NCI-H524 (cell line): ENCODE measurements around the gene SORT1.
"Not testable (repeated sequence)": the region's sequence is repeated elsewhere in the genome, so short reads cannot be mapped to it uniquely, and the experiment has no call there.

Source experiments
- DNase-seq, 2 experiments: peaks; one replicate each; lab custom pipeline; 2025; lab: John Stamatoyannopoulos, UW

Gene SORT1

DNA sequence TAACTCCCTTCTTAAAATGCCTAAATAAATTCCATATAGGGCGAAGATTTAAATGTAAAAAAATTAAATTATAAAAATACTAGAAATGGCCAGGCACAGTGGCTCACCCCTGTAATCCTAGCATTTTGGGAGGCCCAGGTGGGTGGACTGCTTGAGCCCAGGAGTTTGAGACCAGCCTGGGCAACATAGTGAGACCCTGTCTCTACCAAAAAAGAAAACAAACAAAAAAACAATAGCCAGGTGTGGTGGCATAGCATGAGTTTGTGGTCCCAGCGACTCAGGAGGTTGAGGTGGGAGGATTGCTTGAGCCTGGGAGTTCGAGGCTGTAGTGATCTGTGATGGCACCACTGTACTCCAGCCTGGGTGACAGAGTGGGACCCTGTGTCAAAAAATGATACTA, 17.8 kb downstream of the SORT1 start:
- no peak for DNase-seq

DNA sequence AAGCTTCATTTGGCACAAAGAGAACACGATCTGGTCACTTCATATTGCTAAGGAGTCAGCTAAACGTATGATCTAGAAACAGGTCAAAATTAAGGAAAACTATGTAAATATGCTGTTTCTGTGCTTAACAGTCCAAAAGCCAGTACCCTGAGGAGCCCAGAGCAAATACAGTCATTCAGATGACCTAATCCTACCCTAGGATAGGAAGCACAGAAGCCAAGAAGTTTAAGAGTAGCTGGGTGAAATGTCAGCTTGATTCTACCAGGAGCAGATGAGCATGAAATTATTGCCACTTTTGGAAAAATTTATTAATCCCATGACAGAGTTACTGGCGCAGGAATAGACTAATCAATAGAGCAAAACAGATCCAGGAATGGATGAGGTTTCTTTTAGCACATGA, 18.3 kb downstream of the SORT1 start:
- DNase-seq = no peak

DNA sequence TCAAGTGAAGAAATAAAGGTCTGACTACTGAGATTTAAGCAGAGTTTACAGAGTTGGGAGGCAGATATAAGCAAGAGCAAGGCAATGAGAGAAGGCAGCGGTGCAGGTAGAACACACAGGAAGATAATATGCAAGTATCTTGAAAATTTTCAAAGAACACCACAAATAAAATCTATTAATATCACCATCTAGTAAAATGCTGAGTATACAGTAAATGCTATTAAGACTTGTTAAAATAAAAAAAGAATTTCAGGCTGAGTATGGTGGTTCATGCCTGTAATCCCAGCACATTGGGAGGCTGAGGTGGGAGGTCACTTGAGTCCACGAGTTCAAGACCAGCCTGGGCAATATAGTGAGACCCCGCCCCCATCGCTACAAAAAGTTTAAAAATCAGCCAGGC, 20.0 kb downstream of the SORT1 start:
- DNase-seq = no peak

DNA sequence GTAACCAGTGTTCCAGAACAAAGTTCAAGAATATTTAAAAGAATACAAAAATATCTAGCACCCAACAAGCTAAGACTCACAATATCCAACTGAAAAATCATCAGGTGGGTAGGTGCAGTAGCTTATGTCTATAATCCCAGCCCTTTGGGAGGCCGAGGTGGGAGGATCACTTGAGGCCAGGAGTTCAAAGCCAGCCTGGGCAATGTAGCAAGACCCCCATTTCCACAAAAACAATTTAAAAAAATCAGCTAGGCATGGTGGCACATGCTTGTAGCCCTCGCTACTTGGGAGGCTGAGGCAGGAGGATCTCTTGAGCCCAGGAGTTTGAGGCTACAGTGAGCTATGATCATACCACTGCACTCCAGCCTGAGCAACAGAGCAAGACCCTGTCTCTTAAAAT, 24.0 kb downstream of the SORT1 start:
- not testable (repeated sequence) for DNase-seq

DNA sequence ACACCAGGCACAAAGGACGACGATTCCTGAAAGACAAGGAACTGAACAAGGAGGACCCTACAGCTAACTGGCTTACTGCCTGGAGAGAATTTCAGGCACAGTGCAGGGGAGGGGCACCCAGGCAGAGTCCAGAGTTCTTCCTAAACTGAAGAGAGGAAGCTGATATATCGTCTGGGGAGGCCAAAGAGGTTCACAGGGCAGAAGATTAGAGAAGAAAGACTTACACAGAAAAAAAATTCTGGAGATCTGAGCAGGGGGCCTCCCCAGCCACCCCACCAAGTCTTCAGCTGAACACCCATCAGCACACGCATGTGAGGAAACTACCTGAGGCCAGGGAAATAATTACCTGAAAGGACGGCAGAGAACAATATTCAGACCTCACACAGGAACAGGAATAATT, 24.6 kb downstream of the SORT1 start:
- DNase-seq = no peak

DNA sequence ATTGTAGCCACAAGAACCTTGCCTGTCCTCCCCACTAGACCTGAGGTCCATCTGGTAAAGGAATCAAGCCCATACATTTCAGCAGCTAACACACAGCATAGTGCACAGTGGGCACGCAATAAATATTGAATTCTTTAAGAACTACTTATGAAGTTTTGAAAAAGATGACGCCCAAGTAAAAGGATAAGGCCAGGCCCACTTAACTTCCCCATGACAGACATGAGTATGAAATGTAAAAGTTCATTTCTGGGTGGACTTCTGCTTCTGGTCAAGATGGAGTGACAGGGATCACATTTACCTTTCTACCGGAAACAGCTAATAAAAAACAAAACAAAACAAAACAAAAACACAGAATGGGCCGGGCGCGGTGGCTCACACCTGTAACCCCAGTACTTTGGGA, 25.4 kb downstream of the SORT1 start:
- DNase-seq = no peak

DNA sequence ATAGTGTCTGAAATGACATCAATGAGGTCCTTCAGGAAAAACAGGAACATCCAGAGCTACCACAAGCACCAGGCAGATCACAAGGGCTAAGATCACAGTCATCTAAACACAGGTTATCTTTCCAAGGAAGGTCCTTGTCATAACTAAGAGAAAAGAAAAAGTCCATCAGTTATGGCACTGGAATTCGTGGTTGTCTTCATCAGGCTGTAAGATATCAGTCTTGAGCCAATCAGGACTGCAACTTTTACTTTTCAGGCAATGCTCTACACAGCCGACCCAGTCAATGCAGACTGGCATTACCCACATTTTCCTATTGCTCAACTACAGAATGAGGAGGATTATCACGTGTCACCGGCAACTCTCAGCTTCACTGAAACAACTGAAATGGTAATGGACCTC, 26.4 kb downstream of the SORT1 start:
- no peak for DNase-seq

DNA sequence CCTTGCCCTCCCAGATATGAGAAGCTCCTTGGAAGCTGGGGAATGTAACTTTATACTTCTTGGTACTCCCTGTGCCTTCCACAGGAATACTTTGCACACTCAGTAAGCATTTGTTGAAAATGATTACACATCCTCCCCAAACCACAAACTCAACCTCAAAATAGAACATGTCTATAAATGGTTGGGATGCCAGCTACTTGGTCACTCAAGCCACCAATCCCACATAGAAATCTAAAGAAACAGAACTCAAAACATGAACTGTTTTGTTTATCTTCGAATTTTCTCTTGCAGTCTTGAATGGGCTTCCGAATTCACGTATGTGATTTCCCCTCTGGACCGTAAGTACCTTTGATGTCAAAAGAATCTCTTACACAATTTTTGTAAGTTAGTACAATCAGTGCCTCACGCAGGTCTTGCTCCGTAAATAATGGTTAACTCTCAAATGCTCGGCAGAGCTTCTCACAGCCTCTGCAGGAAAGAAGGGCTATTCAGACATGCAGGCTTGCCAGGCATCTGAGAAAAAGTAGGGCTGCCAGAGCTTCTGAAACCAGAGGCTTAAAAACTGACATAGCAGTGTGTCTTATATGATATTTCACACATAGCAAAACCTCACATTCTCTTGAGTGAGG, 26.9 kb downstream of the SORT1 start:
- DNase-seq = no peak

DNA sequence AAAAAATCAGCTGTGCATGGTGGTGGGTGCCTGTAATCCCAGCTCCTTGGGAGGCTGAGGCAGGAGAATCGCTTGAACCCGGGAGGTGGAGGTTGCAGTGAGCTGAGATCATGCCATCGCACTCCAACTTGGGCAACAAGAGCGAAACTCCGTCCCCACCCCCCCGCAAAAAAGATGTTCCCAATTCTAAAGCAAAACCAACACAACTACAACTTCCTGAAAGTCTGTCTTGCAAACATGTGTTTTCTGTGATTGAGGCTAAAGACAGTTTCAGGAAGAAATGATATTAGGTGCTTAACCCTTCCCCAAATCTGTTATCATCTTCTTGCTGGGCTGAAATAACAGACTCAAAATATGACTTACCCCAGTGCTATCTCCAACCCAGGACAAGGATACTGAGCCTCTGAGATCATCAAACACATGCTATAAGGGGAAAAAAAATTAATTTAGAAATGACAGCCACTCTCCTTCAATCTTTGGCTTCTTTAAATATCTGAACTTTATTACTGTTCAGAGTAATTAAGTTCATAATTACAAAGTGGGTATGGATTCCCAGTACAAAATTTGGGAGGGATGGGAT, 28.5 kb downstream of the SORT1 start:
- no peak for DNase-seq

DNA sequence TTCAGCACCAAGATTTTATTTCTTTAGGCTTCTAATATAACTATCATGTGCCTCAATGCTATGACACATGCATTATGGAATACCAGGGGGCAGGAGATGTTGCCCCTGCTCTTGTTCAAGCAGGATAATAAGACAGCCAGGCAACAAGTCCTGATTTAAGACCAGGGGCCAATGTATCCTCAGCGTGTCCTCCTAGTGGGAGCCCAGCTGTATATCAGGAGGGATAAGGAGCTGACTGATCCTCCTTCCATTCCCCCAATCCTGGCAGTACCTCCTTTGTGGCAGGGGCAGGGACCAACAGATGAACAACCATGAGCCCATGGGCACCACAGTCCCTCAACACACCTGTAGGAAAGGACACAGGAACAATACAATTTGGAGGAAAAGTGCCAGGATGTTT, 29.3 kb downstream of the SORT1 start:
- no peak for DNase-seq

DNA sequence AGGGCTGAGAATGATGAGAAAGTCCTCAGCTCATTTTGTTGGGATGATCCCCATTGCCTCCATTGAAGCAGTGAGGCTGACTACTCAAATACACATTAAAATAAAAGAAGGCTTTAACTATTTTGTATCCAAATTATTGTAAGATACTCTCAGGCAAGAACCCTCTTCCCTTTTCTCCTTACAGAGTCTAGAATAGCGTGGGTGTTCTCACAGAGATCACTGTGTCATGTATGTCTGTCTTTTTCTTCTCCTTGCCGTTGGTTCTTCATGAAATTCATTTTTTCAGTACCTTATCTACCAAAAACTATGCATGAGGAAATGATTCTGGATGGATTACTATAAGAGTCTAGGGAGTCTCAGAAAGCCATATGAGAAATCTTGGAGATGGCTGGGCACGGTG, 30.1 kb downstream of the SORT1 start:
- DNase-seq = no peak

DNA sequence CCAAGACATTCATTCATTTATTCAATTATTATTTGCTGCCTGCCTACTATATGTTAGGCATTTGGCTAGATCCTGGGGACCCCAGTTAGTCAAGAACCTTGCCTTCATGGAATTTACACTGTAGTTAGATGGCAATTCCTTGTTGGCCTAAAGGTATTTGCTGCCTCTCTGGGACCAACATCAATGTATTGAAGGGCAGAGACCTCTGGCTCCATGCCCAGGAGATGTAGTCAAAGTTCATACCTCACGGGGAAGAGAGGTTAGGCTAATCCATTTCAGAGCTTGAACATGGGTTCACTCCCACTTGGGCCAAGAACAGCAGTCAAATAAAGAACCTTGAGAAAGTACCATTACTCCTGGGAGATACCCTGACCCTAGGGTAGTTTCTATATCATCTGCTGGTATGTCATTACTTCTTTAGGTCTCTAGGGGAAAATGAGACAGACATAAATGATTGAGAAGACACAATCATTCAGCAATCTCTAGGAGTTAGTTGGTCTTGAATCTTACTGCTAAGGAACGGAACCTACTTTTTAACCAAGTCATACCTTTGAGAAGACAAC, 32.0 kb downstream of the SORT1 start:
- no peak for DNase-seq

DNA sequence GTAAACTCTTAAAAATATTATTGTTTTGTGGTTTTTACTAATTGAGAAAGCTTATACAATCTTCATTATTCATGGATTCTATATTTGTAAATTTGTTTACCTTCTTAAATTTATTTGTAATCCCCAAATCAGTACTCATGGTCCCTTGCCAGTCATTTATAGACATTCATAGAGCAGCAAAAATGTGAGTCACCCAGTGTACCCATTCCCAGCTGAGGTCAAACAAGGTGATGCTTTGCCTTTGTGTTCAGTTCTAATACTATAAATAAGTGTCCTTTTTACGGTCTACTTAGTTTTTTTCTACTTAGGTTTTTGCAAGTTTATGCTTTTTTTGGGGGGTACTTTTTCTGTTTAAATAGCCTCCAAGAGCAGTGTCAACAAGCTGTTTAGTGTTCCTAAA, 36.1 kb downstream of the SORT1 start:
- no peak for DNase-seq

DNA sequence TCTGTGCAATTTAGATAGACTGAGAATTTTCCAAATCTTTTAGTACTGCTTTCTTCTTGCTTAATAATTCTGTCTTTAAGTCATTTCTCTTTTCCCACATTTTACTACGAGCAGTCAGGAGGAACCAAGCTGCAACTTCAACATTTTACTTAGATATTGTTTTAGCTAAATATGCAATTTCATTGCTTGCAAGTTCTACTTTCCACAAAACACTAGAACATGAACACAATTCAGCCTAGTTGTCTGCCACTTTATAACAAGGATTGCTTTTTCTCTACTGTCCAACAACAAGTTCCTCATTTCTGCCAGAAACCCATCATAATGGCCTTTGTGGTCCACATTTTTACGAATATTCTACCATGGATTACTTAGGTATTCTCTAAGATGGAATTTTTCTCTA, 36.6 kb downstream of the SORT1 start:
- no peak for DNase-seq

DNA sequence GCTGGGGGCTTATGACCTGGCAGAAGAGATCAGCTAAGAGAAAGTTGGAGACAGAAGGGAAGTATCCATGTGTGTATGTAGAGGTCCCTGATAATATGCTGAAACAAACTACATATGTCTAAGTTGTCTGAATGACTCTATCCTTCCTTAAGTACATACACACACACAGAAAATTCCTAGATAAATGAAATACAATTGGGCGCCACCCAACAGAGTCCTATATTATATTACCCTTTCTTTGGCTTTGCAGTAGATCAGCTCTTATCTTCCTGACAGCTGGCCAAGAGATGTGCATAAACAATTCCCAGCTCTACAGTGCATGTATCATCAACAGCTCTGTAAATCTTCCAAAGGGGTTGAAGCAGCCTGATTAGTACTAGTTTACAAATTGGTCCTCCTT, 40.1 kb downstream of the SORT1 start:
- peak in 1 of 2 experiments; percentile 31 for DNase-seq

DNA sequence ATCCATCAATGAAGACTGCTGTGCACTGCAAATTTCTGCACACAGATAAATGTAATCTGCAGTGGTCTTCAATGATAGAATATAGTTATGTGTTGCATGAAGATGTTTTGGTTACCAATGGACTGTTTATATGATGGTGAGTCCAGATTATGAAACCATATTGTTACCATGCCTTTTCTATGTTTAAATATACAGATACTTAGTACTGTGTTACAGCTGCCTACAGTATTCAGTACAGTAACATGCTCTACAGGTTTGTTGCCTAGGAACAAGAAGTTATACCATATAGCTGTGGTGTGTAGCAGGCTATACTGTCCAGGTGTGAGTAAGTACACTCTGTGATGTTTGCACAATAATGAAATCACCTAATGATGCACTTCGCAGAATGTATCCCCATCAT, 40.8 kb downstream of the SORT1 start:
- DNase-seq = no peak

DNA sequence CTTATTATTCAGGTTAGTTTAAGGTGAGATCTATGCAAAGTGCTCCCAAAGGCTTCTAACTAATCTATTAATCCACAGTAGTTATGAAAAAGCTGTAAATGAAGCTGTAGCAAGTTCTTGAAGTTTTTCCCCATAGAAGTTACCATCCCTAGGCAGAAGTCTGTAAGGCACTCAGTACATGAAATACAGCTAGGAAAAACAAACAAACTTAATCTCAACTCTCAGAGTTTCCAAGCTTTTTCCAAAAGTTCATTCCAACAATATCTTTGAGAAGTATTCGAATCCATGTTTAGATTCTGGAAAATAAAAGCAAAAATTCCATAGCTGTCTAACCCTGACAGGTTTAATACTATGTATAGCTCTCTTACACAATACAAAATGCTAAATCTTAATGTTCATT, 41.2 kb downstream of the SORT1 start:
- no peak for DNase-seq

DNA sequence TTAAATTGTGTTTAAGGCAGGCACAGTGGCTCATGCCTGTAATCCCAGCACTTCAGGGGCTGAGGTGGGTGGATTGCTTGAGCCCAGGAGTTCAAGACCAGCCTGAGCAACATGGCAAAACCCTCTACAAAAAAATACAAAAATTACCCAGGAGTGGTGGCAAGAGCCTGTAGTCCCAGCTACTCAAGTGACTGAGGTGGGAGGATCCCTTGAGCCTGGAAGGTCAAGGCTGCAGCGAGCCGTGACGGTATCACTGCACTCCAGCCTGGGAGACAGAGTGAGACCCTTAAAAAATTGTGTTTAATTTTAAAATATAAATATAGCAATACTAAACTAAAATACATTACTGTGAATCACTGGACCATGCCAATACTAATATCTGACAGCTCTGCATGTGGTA, 42.8 kb downstream of the SORT1 start:
- DNase-seq = no peak

DNA sequence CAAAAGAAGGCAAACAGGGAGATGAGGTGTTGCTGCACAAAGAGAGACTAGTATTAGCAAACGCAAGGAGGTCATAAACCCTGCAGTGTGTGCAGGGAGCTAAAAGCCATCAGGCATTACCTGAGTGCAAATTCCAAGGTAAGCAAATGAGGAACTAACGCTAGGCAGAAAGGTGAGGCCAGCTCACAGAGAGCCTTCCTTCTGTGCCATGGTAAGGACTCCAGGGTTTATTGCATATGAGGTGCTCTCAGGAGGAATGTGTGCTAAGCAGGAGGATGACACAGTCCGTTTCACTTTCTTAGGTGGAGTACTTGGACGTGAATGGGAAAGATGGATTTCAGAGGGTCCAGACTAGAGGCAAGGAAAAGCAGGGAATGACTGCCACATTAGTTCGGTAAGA, 46.3 kb downstream of the SORT1 start:
- no peak for DNase-seq

DNA sequence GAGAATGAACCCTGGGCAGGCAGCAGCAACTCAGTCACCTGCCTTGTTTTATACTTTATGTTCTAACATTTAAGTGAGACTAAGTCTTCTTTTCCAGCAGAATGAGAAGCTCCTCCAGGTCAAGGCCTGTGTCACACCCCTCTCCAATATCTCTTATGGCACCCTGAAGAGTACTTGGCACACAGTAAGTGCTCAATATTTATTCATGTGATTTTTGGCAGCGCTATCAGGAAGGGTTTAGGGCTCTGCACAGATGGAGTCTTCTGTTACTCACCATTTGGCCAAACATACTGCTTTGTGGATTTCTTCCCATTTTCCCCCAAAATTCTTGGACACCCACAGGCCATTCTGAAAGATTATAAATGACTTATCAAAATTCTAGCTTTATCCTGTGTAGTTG, 47.1 kb downstream of the SORT1 start:
- no peak for DNase-seq

DNA sequence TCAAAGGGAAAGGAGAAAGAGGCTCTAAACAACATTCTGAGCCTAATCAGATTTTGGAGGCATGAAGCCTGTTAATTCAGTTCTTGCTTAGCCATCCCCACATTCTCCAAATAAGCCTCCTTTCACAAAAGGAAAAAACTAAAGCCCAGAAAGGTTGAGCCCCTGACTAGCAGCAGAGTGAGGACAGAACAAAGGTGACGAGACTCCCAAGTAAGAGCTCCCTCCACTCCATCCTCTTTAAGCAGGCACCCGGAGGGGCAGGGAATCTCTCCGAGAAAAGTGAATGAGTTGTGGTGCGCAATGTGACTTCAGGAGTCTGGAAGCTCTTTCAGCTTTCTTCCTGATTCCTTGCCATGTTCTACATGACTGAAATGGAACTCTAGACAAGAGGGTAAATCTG, 47.5 kb downstream of the SORT1 start:
- DNase-seq = no peak

DNA sequence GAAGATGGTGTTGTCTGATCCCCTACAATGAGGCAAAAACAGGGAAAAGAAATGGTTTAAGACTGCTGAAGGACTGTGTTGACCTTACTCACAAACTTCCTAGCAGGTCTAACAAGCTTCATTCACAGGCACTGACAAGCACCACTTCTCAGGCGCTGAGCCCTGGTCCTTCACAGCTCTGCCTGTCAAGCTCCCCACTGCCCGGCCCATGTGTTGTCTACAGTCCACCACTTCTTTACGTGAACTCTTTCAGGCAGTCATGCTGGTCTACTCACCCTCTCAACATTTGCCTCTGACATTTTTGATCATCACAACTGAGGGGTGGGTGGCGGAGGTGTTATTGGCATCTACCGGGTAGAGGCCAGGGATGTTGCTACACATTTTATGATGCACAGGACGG, 50.2 kb downstream of the SORT1 start:
- DNase-seq = no peak

DNA sequence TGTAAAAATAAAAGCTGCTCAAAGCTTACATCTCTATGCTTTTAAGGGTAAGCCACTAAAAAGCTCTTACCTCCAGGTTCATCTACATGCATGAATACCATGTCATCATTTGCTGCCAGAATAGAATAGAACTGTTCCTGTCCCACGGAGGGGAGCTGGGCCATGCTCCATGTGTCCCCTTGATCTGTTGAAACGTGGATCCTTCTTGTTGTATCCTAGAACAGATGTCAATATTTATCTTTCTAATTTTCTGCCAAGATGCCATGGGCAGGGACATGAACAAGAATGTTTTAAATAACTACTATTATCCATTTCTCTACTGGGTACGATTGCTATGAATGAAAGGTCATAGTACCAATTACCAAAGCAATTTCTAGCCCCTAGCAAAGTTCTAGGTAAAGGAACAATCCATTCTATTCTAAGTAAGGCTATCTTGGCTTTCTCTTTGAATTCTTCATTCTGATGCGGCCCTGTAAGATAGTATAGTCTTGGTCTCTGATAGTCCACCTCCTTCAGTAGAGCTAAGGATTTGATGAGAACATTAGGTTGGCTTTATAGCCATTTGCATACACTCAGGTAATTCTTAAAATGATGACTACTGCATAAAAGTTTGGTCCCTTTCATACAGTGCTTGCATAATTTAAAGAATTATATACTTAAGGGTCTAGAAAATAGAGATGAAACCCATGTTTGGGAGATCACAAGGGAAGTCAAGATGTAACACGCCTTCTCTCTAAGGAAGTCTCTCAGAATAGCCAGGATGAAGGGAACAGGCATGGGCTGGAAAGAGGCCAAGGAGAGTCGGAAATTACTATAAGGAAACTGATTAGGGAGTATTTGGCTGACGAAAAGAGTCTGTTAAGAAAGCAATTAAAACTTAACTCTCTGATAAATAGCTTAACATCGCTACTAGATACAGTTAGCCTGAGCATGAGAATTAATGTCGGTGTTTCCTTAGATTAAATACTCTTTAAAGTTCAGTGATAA, 55.5 kb downstream of the SORT1 start:
- DNase-seq = no peak
